ENCODE results near the gene NFIX.

NFIX gene

DNA sequence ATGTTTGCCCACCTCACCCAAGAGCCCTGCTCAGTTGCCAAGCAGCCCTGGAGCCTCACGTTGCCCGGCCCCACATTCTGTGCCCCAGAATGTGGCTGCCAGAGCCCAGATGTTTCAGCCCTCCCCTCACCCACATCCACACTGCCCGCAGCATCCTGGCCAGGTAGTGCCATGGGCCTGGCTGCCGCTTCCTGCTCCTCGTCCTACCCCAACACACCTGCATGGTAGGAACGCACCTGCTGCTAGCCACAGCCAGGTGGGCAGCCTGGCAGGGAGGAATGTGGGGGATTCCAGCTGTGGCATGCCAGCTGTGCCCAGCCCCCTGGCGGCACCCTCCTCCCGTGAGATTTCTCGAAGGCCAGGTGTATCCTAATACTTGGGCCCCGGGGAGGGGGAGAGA is 7.5 kb upstream of the NFIX start:
- no peak for DNase-seq (ENCODE audit: low read depth, low spot score)

- no peak for DNase-seq (ENCODE audit: low read depth, low spot score)
Measured at GRCh38 chr19:12990431-12990830, 4.8 kb upstream of the NFIX start.

DNA sequence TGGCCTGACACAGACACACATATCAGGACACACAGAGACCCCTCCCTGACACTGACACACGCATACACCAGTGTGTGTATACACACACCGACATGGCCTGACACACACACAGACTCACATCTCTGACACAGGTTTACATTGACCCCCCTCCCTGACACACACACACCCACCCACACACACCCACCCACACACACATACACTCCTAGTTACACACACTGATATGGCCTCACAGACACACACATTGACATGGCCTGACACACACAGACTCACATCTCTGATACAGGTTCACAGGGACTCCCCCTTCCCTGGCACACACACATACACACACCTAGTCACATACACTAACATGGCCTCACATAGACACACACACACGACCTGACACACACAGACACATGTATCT is 4.4 kb upstream of the NFIX start:
- no peak for DNase-seq (ENCODE audit: low read depth, low spot score)

DNA sequence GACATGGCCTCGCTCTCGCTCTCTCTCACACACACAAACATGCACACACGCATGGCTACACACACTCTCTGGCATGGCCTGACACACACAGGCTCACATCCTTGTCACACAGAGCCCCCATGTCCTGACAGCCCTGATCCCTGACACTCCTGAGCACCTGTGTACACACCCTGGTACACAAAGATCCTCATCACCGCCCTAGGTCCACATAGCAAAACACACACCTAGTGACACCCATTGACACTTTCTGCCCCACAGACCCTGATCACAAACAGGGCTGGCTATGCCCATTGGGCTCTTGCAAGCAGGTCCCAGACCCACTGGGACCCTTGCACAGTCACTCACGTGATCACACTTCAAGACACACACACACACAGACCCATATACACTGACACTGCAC is 4.0 kb upstream of the NFIX start:
- DNase-seq (ENCODE audit: low read depth, low spot score): no peak

- no peak for DNase-seq (ENCODE audit: low read depth, low spot score)
Measured at GRCh38 chr19:12992729-12993128, 2.5 kb upstream of the NFIX start.

- no peak for DNase-seq (ENCODE audit: low read depth, low spot score)
Measured at GRCh38 chr19:12993562-12993961, 1.7 kb upstream of the NFIX start.

DNA sequence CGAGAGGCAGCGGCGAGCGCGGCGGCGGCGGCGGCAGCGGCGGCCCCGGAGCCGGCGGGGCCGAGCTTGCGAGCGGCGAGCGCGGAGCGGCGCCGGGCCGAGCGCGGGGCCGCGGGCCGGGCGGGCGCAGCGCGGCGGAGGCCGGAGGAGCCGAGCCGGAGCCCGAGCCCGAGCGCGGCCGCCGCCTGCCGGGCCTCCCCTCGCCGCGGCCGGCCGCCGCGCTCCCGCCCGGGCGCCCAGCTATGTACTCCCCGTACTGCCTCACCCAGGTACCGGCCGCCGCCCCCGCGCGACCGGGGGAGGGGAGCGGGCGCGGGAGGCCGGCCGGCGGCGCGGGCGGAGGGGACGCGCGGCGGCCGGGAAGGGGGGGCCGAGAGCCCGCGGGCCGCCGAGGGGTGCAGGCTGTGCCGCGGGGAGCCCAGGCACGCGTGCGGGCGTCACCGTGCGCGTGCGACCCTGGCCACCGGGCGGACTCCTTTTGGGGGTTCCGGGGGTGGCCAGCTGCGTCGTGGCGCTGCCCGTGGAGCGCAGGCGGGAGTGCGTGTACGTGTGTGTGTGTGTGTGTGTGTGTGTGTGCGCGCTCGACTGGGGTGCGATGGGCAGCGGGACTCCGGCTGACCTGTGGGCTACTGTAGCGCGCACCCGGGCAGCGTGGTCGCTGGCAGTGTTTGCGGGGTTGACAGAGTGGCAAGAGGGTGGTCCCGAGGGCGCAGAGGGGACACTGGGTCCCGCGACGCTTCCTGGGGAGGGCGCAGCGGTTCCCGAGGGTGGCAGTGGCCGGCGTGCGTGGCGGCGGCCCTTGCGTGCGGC is 526 bp downstream of the NFIX start:
- no peak for DNase-seq (ENCODE audit: low read depth, low spot score)

DNA sequence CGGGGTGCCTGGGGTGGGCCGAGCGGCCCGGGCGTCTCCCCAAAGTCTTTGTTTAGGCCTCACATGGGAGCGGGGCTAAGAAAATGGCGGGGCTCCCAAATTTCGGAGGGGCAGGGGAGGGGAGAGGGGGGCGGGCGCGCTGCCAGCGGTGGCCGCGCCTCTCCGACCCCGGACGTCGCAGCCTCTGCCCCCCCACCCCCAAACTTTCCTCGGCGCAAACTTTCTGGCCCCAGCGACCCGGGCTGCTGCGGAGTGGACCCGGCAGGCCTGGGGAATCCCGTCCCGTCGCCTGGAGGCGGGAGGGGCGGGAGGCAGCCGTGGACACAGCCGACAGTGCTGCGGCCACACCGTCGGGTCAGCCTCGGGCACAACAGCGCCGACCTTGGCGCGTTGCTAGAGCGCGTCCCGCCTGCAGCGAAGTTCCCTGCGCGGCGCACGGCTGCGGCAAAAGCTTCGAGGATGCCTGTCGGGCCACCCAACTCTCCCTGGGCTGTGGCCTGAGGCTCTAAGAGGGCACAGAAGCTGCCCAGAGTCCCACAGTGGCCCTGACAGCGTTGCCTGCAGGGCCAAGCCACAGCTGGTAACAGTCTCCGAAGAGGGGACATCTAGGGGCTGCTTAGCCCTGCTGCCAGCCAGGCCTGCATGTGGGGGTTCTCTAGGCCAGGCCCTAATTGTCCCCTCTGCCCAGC is 1.3 kb downstream of the NFIX start:
- peak; percentile 40 for DNase-seq (ENCODE audit: low read depth, low spot score)

- DNase-seq (ENCODE audit: low read depth, low spot score): no peak
Measured at GRCh38 chr19:12997179-12997966, 2.1 kb downstream of the NFIX start.

GRCh38 chr19:12997967-12998940 is 3.0 kb downstream of the NFIX start:
- DNase-seq (ENCODE audit: low read depth, low spot score): no peak

GRCh38 chr19:13001166-13001501 is 5.9 kb downstream of the NFIX start:
- no peak for DNase-seq (ENCODE audit: low read depth, low spot score)

DNA sequence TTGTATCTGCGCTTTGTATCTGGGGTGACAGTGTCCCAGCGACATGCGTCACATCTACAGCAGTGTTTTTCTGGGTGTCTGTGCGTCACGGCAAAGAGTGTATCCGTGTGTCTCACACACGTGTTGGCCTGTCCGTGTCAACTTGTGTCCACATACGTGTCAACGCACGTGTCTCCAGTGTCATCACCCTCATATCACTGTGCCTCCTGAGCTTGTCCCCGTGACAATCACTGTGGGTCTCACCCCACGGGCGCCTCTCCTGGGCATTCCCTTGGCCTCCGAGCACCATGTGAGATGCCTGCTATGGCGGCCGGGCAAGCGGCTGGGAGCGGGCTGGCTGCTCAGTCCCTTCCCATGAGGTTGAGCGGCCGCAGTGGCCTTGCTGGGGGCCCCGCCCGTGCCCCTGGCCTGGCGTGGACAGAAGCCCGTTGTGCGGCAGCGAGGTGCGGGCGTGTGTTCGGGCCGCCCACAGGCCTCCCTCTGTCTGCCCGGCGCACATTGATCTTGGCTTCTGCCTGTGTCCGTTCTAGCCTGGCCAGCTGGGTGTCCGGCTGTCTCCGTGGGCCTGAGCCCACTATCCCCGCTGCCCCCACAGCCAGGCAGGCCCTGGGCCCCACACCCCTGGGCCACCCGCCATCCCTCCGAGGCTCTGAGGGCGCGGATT is 6.4 kb downstream of the NFIX start:
- DNase-seq (ENCODE audit: low read depth, low spot score): no peak

- no peak for DNase-seq (ENCODE audit: low read depth, low spot score)
Measured at GRCh38 chr19:13002166-13002898, 7.1 kb downstream of the NFIX start.

DNA sequence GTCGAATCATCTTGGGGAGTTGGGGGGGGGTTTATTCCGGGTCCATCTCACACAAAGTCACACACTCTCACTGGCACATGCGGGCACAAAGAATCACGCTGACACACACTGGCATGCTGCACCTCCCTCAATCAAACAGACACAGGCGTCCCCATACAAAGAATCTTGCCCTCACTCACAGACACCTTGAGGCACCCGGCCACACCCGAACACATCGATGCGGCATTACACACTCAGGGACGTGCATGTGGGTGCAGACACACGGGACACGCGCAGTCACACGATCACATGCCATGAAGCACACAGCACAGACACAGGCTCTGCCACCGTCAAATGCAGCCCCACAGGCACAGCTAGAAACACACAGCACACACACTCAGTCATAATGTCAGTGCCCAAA is 7.8 kb downstream of the NFIX start:
- DNase-seq (ENCODE audit: low read depth, low spot score): no peak

DNA sequence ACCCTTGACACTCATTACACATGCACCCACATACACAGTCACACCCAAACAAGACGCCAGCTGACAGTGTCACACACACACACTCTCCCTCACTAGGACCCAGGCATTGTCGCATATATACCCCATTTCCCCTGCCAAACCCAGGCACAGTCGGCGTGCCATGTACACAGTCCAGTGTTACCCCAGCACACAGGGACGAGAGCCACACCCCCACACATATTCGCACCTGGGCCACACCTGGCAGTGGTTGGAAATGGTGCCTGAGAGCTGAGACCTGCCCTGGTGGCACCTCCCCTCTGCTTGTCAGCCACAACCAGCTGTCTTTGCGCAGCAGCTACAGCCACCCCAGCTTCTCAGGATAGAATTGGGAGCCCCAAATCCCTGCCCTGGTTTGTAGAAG is 9.0 kb downstream of the NFIX start:
- DNase-seq (ENCODE audit: low read depth, low spot score): no peak

DNA sequence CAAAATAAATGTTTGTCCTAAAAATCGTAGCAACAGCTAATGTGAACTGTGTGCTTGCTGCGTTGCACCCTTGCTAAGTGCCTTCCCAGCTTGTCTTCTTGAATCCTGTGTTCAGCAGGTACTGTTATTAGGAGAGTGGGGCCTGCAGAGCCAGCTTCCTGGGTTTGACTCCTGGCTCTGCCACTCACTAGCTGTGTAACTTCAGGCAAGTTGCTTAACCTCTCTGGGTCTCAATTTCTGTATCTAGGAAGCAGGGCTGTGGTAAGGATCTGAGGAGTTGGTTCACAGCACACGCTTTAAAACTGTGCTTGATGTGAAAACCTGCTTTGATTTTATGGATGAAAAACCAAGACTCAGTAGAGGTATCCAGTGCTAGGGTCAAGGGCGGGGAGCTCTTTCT is 10.0 kb downstream of the NFIX start:
- DNase-seq (ENCODE audit: low read depth, low spot score): no peak

- no peak for DNase-seq (ENCODE audit: low read depth, low spot score)
Measured at GRCh38 chr19:13005861-13006370, 10.6 kb downstream of the NFIX start.

DNA sequence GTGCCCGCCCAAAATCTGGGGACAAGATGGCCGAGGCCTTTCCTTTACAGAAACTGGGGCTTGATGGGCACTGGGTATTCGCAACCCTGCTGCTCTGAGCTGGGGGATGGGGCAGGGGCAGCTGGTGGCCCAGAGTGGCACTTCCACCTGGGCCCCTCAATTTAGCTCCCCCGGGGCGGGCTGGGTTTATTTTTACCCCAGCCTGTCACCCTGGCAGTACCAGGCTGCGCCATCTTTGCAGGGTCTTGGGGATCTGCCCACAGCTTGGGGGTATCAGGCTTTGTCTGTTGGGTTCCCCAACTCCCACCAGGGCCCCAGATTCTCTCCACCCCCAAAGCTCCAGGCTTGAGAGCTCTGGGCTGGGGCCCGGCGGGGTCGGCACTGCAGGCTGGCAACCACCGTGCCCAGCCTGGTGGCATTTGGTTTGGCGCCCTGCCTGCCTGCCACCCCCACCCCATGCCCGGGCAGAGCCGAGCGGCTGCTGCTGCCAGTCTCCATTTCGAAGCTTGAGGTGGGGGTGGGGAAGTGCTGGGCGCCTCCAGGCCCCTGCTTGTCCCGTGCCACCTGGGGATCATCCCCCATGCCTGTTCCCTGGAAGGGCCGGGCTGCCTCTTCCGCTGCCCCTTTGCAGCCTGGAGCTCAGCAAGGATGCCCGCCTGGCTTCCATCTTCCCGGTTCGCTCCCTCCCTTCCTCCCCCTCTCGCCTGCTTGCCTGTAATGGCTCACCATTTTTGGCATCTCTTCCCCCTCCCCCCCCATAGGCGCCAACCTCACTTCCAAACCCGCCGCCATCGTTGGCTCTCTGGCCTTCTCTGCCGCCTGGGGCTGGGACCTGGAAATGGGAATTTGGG is 11.4 kb downstream of the NFIX start:
- no peak for DNase-seq (ENCODE audit: low read depth, low spot score)
